K562 (cell line): ENCODE results near the gene CIB2. TPM values are rescaled to one million over a fixed set of nuclear protein-coding genes. Genes with fewer than 3 reads are reported as not detected.

Experiments used
- ATAC-seq: fragments of 200-7000 bp; cut with Tn5 transposase; 3 replicates; pipeline ENCODE4 v1.9.1; 2020; ENCODE audit warnings: moderate library complexity
- BruUV-seq: library from RNA; stranded (reverse); fragments of 400-500 nt; replicated peaks from 2 replicates; lab custom pipeline; 2021; lab: Mats Ljungman, UMichigan
- CTCF ChIA-PET: fragments of 300-600 bp; formaldehyde crosslinking; extraction: SDS; loops from one replicate; lab custom pipeline; 2021; ENCODE audit warnings: low intra/inter-chr PET ratio; lab: Yijun Ruan, JAX
- POLR2A ChIA-PET: fragments of 300-600, 350-650 bp; sonication (Branson Sonifier 250); formaldehyde crosslinking; extraction: SDS; loops from one replicate; lab custom pipeline; 2021; ENCODE audit warnings: antibody characterized with exemption, inconsistent platforms; lab: Yijun Ruan, JAX
- DNase-seq, 4 experiments: peaks; one replicate each; pipeline versions ENCODE4 v3.0.0 to v3.0.0-alpha.2; 2011 to 2018; ENCODE audit warnings: low spot score in 3 of 4, mixed read lengths in 3 of 4; ENCODE audit errors: extremely low read depth in 1 of 4
- FAIRE-seq: peaks from 2 replicates; lab custom pipeline; 2011; peaks lifted over from hg19 to GRCh38; lab: Jason Lieb, UNC
- H2AFZ ChIP-seq: 2 replicates; pipeline ENCODE4 v1.6.0; 2011; ENCODE audit warnings: low read depth, low read length, control low read depth, inconsistent platforms
- H3K27ac ChIP-seq: fragments of 200-600 bp; 3 replicates; pipeline ENCODE4 v1.8.0; 2011; ENCODE audit warnings: low read depth, mild to moderate bottlenecking, control low read depth, inconsistent platforms, low read length, moderate library complexity, mixed read lengths; ENCODE audit errors: extremely low read depth
- H3K27me3 ChIP-seq, 2 experiments: fragments of 300-600 bp in 1 of 2; 2 replicates in 1 of 2; 3 replicates in 1 of 2; pipeline versions ENCODE4 v1.6.0 to v1.8.0; 2011; ENCODE audit warnings: inconsistent platforms in 2 of 2, low read length in 2 of 2, mild to moderate bottlenecking in 1 of 2, mixed read lengths in 1 of 2, moderate library complexity in 1 of 2; ENCODE audit not compliant: control insufficient read depth in 2 of 2, insufficient read depth in 2 of 2
- H3K36me3 ChIP-seq: fragments of 300-600 bp; 3 replicates; pipeline ENCODE4 v1.8.0; 2011; ENCODE audit warnings: mild to moderate bottlenecking, low read length, inconsistent platforms; ENCODE audit not compliant: control insufficient read depth, insufficient read depth
- H3K4me1 ChIP-seq, 2 experiments: fragments of 200-600 bp in 1 of 2; replicated peaks in 1 of 2; 2 replicates in 1 of 2; 3 replicates in 1 of 2; pipeline versions ENCODE4 v1.5.1 to v1.8.0; 2011; ENCODE audit warnings: inconsistent platforms in 2 of 2, low read length in 2 of 2, mild to moderate bottlenecking in 1 of 2, mixed read lengths in 1 of 2, moderate library complexity in 1 of 2; ENCODE audit not compliant: control insufficient read depth in 2 of 2, insufficient read depth in 2 of 2
- H3K4me2 ChIP-seq: 2 replicates; pipeline ENCODE4 v1.6.1; 2011; ENCODE audit warnings: low read length, control low read depth, inconsistent platforms, mixed read lengths; ENCODE audit not compliant: insufficient read depth
- H3K4me3 ChIP-seq: fragments of 200-600 bp; sonication (generic), shearing (Covaris generic); 2 replicates; pipeline ENCODE4 v1.5.1; 2016; ENCODE audit warnings: control low read depth, inconsistent platforms
- H3K79me2 ChIP-seq: fragments of 200-600 bp; 3 replicates; pipeline ENCODE4 v1.8.0; 2011; ENCODE audit warnings: low read length, inconsistent platforms; ENCODE audit not compliant: control insufficient read depth, insufficient read depth
- H3K9ac ChIP-seq, 2 experiments: 2 replicates each; pipeline versions ENCODE4 v1.6.0 to v1.6.1; 2011; ENCODE audit warnings: low read depth in 2 of 2, low read length in 2 of 2, control low read depth in 1 of 2, inconsistent platforms in 1 of 2, mild to moderate bottlenecking in 1 of 2, mixed read lengths in 1 of 2; ENCODE audit not compliant: insufficient read depth in 1 of 2
- H3K9me1 ChIP-seq: one replicate; pipeline ENCODE4 v1.6.0; 2011; ENCODE audit warnings: inconsistent platforms, mild to moderate bottlenecking, low read length, moderate library complexity; ENCODE audit not compliant: control insufficient read depth, insufficient read depth
- H3K9me3 ChIP-seq: replicated peaks from 2 replicates; pipeline ENCODE4 v1.5.1; 2011; ENCODE audit warnings: low read depth, low read length, inconsistent platforms; ENCODE audit not compliant: control insufficient read depth, insufficient read depth
- H4K20me1 ChIP-seq: replicated peaks from 2 replicates; pipeline ENCODE4 v1.6.1; 2011; ENCODE audit warnings: low read length, inconsistent platforms, mixed read lengths; ENCODE audit not compliant: control insufficient read depth, insufficient read depth
- ADNP ChIP-seq: fragments of 200-800 bp; sonication (Bioruptor generic); IDR thresholded peaks from 2 replicates; pipeline ENCODE4 v1.6.1; 2016; ENCODE audit warnings: missing genetic modification characterization, missing compliant biosample characterization
- C11orf30 ChIP-seq: fragments of 450-650 bp; IDR thresholded peaks from 2 replicates; pipeline ENCODE4 v1.6.1; 2016; ENCODE audit warnings: low read depth, mild to moderate bottlenecking
- JUN ChIP-seq, 2 experiments: sonication (generic) in 1 of 2; formaldehyde crosslinking in 1 of 2; IDR thresholded peaks; 2 replicates each; pipeline versions ENCODE4 v1.6.1 to v1.8.0; 2012 to 2022; ENCODE audit warnings: borderline replicate concordance in 2 of 2, mild to moderate bottlenecking in 2 of 2, improper control_type of control experiment in 1 of 2, low read depth in 1 of 2, low read length in 1 of 2, missing genetic modification reagents in 1 of 2
- MAFF ChIP-seq: IDR thresholded peaks from 2 replicates; pipeline ENCODE4 v1.6.1; 2012; ENCODE audit warnings: low read length, improper control_type of control experiment
- MAFG ChIP-seq: fragments of 450-650 bp; conservative IDR thresholded peaks from 2 replicates; pipeline ENCODE4 v1.6.1; 2016; ENCODE audit warnings: missing genetic modification characterization, missing compliant biosample characterization
- MAFK ChIP-seq: IDR thresholded peaks from 2 replicates; pipeline ENCODE4 v1.6.1; 2011; ENCODE audit warnings: low read length, improper control_type of control experiment
- SPI1 ChIP-seq: IDR thresholded peaks from 2 replicates; pipeline ENCODE4 v1.6.1; 2011; ENCODE audit warnings: low read depth, low read length, control low read depth, borderline replicate concordance
- ZKSCAN8 ChIP-seq: fragments of 200-800 bp; sonication (Bioruptor generic); IDR thresholded peaks from 2 replicates; pipeline ENCODE4 v1.6.1; 2016; ENCODE audit warnings: missing genetic modification characterization, missing compliant biosample characterization
- ZNF316 ChIP-seq: fragments of 450-650 bp; IDR thresholded peaks from 2 replicates; pipeline ENCODE4 v1.6.1; 2016
- WGBS: fragments of 100-300 bp; shearing (Covaris generic); methylation state at CpG from one replicate; pipeline ENCODE4 v1.1.6; 2016; ENCODE audit warnings: low coverage, mixed read lengths; ENCODE audit not compliant: insufficient coverage; ENCODE audit errors: missing lambda C conversion rate; 5-methylcytosine and 5-hydroxymethylcytosine counted together
- in situ Hi-C: fragments of 300-500 bp; cut with MboI; formaldehyde crosslinking; loops from 4 replicates; pipeline ENCODE4 v1.15.0; 2018; ENCODE audit warnings: inconsistent platforms, mixed read lengths
- intact Hi-C: fragments of 100-400 bp; cut with micrococcal nuclease; formaldehyde crosslinking; loops from 2 replicates; pipeline ENCODE4 v1.14.2; 2022
- polyA plus RNA-seq, 8 experiments: library from polyadenylated mRNA; depleted of rRNA in 4 of 8; stranded (reverse) in 5 of 8; unstranded in 3 of 8; fragments of >200 nt; fragmentation: Nextera tagmentation in 2 of 8; fragmentation: Illumina TruSeq in 1 of 8; extraction: Ambion mirVana in 2 of 8; extraction: Trizol in 1 of 8; gene quantifications; 2 replicates each; pipeline versions ENCODE4 v1.2.1 to v1.2.3, GENCODE V29; 2011 to 2014; ENCODE audit warnings: inconsistent platforms in 1 of 8, missing spikeins in 1 of 8
- total RNA-seq, 7 experiments: library from RNA; depleted of rRNA in 6 of 7; stranded (reverse); fragments of >200 nt in 6 of 7; fragmentation: Illumina TruSeq in 2 of 7; extraction: Trizol in 2 of 7; gene quantifications; 2 replicates each; pipeline versions ENCODE4 v1.2.1 to v1.2.3, GENCODE V29; 2011 to 2021; ENCODE audit warnings: low replicate concordance in 1 of 7
- TF ChIP-seq, protein P1 (sequence below), 2 experiments: fragments of 200-800 bp in 1 of 2; sonication (Bioruptor generic) in 1 of 2; sonication (generic) in 1 of 2; formaldehyde crosslinking in 1 of 2; IDR thresholded peaks in 1 of 2; conservative IDR thresholded peaks in 1 of 2; 2 replicates each; pipeline versions ENCODE4 v1.5.0 to v1.6.1; 2016 to 2020; ENCODE audit warnings: missing compliant biosample characterization in 1 of 2, missing genetic modification characterization in 1 of 2, missing genetic modification reagents in 1 of 2
- TF ChIP-seq, protein P2 (sequence below): fragments of 200-800 bp; sonication (Bioruptor generic); IDR thresholded peaks from 2 replicates; pipeline ENCODE4 v1.6.1; 2017; ENCODE audit warnings: missing genetic modification characterization, missing compliant biosample characterization
- TF ChIP-seq, protein P3 (sequence below): fragments of 250-450 bp; sonication (Bioruptor Pico); IDR thresholded peaks from 2 replicates; pipeline ENCODE4 v1.5.0; 2020; ENCODE audit warnings: mild to moderate bottlenecking, borderline replicate concordance

The CIB2 gene
- total and polyA plus RNA-seq, 9 of the 15 experiments (the other 6 are each of a cell fraction or from before 2014, with no cell fraction given) = 1.5 to 37.4 (median 19.4) TPM

DNA sequence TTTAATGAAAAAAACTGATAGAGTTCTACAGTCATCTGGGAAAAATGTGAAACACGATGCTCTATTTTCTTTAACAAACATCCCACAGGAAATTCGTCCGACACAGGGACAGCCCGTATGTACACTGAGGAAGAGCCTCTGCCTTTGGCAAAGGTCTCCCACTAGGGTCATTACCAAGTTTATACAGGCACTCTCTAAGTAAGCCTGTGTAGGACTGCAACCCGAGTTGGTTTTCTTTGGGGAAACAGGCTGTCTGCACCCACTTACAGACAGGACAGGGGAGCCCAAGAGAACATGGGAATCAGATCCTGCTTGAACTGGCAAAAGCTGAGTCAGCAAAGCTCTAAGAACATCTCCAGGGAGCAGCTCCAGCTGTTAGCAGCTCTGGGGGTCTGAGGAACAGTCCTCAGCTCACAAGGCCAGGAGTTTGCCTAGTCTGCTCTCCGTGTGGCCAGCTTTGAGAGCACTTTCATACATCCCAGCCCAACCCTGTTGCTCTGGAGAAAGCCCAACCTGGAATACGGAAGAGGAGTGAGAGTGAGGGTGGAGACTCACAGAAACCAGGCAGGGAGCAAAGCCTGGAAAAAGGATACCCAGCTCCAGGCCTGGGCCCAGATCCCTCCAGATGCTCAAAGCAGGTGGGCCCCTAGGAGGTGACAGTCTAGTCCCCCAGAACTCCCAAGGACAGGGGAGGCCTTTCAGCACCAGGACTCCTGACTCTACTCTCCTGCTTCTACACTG lies 55.6 kb downstream of the CIB2 start:
- WGBS = 56% methylated on average over 7 of the region's 7 CpGs
- in situ Hi-C loops = no loop called here

More for the DNA sequence above, 55.6 kb downstream of the CIB2 start:
- Histone ChIP-seq H3K9me1 (no peaks in the 10 kb centered on the region), H3K9ac (peak overlapping the region in 1 of 2 experiments; percentile 20; a peak in 1 of 4 replicates), H3K27ac (no peak overlapping the region), H3K4me3 (no peak overlapping the region), H3K36me3 (no peaks in the 10 kb centered on the region), H3K9me3 (no peaks in the 10 kb centered on the region), H4K20me1 (peaks cover 9% of the 10 kb centered on the region), H2AFZ (no peak overlapping the region), H3K4me2 (peak overlapping the region; percentile 35; the same call in 1 of the 2 replicates), H3K27me3 (no peaks in the 10 kb centered on the region), H3K4me1 (peaks cover 10 to 17% of the 10 kb centered on the region in 2 experiments; a peak in 3 of 5 replicates), H3K79me2 (peaks cover 10% of the 10 kb centered on the region; the same call in 2 of the 3 replicates)
- CTCF ChIA-PET = no interaction called here
- DNase-seq (no peak), FAIRE-seq (no peak), ATAC-seq (0 out of 3 replicates have a peak, but pooled peaks have one; percentile 13)
- intact Hi-C loops = no loop called here
- POLR2A ChIA-PET = interaction anchor here (1.0 kb wide), 1 partner anchor 10 kb away, joined by 3 read pairs; no protein-coding TSS in a partner anchor
- BruUV-seq = TSS peak; percentile 43
- TF ChIP-seq, protein P1, sequence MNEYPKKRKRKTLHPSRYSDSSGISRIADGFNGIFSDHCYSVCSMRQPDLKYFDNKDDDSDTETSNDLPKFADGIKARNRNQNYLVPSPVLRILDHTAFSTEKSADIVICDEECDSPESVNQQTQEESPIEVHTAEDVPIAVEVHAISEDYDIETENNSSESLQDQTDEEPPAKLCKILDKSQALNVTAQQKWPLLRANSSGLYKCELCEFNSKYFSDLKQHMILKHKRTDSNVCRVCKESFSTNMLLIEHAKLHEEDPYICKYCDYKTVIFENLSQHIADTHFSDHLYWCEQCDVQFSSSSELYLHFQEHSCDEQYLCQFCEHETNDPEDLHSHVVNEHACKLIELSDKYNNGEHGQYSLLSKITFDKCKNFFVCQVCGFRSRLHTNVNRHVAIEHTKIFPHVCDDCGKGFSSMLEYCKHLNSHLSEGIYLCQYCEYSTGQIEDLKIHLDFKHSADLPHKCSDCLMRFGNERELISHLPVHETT (CRISPR knock-in tag; conservative IDR thresholded peaks at IDR 0.05 in 1 of 2, IDR thresholded peaks at IDR 0.05 in 1 of 2) = no peak
- TF ChIP-seq MAFF = peak; percentile 94
- TF ChIP-seq MAFK = peak; percentile 96
- peak; percentile 90 for TF ChIP-seq MAFG (tag)
- TF ChIP-seq, protein P2, sequence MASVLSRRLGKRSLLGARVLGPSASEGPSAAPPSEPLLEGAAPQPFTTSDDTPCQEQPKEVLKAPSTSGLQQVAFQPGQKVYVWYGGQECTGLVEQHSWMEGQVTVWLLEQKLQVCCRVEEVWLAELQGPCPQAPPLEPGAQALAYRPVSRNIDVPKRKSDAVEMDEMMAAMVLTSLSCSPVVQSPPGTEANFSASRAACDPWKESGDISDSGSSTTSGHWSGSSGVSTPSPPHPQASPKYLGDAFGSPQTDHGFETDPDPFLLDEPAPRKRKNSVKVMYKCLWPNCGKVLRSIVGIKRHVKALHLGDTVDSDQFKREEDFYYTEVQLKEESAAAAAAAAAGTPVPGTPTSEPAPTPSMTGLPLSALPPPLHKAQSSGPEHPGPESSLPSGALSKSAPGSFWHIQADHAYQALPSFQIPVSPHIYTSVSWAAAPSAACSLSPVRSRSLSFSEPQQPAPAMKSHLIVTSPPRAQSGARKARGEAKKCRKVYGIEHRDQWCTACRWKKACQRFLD (CRISPR knock-in tag) = no peak
- TF ChIP-seq ZKSCAN8 (CRISPR knock-in tag) = no peak
- peak; percentile 96 for TF ChIP-seq C11orf30
- TF ChIP-seq, protein P3, sequence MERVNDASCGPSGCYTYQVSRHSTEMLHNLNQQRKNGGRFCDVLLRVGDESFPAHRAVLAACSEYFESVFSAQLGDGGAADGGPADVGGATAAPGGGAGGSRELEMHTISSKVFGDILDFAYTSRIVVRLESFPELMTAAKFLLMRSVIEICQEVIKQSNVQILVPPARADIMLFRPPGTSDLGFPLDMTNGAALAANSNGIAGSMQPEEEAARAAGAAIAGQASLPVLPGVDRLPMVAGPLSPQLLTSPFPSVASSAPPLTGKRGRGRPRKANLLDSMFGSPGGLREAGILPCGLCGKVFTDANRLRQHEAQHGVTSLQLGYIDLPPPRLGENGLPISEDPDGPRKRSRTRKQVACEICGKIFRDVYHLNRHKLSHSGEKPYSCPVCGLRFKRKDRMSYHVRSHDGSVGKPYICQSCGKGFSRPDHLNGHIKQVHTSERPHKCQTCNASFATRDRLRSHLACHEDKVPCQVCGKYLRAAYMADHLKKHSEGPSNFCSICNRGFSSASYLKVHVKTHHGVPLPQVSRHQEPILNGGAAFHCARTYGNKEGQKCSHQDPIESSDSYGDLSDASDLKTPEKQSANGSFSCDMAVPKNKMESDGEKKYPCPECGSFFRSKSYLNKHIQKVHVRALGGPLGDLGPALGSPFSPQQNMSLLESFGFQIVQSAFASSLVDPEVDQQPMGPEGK = no peak
- no peak for TF ChIP-seq JUN (IDR thresholded peaks at IDR 0.05; ENCODE audit: borderline replicate concordance, low read depth, low read length)
- TF ChIP-seq JUN (CRISPR knock-in tag; IDR thresholded peaks at IDR 0.05; ENCODE audit: borderline replicate concordance) = no peak
- peak; percentile 96 for TF ChIP-seq ZNF316
- TF ChIP-seq ADNP (tag) = no peak
- no peak for TF ChIP-seq SPI1
